ENCODE results near the gene ART4.

ART4 gene

GRCh38 chr12:14850929-14851663, 7.8 kb upstream of the ART4 start:
- DNase-seq: no peak

DNA sequence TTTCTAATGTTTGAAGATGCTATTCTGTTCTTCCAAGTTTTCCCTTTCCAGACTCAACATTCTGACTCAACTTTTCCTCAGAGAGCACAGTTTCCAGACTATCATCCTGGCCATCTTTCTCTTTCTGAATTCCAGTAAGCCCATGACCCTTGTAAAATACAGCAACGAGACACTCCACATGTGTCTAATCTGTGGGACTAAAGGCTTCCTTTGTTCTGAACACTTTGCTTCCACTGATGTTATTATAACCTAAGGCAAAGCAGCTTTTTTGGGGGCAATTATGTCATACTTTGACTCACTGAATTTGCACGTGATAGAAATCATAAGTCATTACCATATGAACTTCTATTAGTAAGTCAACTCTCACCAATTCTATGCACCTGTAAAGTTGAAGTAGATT, 6.3 kb upstream of the ART4 start:
- DNase-seq: no peak

GRCh38 chr12:14846876-14847580, 3.7 kb upstream of the ART4 start:
- no peak for DNase-seq

DNA sequence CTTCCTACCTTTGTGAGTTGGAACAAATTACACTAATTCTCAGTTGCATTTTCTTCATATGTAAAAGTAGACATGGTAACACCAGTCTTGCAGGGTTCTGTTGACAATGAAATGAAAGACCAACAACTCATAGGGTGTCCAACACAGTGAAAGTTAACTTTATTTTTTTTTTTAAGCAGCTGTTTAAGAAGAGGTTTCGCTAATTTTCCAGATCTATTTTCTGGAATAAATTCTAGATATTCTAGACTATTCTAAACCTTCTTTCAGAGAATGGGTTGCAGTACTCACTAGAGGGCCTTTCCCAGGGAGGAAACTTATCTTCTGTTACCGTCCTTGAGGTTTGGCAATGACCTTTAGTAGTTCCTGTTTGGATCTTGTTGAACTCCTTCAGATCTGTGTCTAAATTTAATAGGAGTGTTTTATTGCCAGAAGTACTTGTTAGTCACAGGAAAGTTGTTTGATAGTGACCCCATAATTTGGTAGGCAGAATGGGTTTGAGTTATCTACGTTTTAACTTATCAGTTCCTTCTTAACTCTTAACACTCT, 2.8 kb upstream of the ART4 start:
- DNase-seq: no peak

GRCh38 chr12:14845350-14845750, 2.0 kb upstream of the ART4 start:
- peak; percentile 17 for DNase-seq

GRCh38 chr12:14844401-14844800, 1.1 kb upstream of the ART4 start:
- no peak for DNase-seq

DNA sequence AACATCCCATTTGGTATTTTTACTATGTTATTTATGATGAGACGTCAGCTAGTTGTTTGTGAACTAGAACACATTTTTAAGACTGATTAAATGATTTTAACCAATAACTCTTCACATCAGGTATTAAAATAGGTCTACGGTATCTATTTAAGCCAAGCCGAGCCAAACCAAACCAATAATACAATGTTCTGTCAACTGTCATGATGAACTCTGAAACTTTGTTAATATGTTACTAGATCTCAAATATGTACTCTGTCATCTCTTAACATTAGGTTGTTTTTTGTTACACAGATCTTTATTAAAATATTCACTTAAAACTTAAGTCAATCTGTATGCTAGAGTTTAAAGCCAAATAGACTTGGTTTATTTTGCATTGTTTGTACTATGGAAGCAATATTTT, 1.0 kb downstream of the ART4 start:
- DNase-seq: no peak

DNA sequence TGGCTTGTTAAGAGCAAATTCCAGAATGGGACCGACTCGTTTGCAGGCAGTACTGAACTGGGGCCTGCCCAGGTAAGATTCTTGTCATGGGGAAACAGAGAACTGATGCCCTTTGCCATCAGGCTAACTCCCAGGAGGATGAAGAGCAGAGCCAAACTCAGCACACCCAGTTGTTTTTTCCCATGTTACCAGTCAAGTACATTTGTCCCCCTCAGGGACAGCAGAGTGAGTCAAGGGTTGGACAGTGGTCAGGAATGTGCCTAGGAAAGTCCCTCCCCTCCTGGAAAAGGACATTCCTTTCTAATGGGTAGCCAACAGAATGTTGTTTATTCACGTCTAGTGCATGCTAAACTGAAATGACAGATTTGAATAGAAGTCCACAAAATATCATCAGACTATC, 1.6 kb downstream of the ART4 start:
- no peak for DNase-seq

- DNase-seq: no peak
Measured at GRCh38 chr12:14840616-14841015, 2.7 kb downstream of the ART4 start.

- DNase-seq: no peak
Measured at GRCh38 chr12:14839262-14839661, 4.1 kb downstream of the ART4 start.

GRCh38 chr12:14836336-14837210, 6.8 kb downstream of the ART4 start:
- DNase-seq: no peak

DNA sequence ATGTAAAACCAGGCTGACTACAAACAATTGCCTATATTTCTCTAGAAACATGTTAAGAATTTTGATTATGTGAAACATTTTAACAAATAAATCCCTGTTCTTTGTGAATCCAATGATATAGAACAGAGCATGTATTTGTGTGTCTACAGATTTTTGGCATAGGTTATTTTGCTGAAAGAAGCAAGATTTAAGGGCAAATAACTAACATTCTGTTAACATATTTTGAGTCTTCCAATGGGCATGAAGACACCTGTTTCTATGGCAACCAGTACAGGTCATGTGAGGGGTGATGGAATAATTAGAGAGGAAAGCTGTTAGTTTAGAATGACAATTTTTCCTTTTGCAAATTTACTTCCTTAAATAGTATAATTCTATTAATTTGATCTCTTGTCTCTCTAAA, 8.8 kb downstream of the ART4 start:
- DNase-seq: no peak

DNA sequence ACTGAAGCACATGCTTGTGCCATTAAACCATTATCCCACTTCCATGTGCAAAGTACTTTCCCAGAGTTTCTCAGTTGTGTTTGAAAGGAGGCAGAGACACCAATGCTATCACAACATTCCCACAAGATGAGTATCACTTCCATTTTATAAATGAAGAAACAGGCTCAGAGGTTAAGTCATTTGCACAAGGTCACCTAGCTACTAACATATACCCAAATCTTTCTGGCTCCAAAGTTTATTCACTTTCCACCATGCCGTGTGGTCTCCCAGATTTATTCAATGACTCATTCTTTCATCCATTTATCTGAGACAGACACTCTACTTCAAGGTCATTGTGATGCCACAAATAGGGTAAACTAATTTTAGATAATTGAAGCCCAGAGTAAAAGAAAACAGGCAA, 9.4 kb downstream of the ART4 start:
- no peak for DNase-seq

DNA sequence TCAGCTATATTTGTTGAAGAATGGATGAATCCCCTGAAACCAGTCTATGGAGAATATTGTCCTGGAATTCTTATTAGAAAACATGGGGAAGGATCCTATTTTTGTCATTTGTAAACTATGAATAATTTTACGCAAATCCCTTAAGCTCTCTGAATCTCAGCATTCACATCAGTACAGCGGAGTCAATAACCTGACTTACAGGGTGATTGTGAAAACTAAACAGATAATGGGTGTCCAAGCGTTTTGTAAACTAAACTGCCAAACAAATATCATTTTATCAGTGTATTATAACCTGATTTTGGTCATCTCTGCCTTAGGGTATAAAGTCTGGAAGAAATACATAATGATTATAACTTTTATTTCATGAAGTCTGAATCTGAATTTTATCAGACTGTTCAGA, 10.0 kb downstream of the ART4 start:
- no peak for DNase-seq

DNA sequence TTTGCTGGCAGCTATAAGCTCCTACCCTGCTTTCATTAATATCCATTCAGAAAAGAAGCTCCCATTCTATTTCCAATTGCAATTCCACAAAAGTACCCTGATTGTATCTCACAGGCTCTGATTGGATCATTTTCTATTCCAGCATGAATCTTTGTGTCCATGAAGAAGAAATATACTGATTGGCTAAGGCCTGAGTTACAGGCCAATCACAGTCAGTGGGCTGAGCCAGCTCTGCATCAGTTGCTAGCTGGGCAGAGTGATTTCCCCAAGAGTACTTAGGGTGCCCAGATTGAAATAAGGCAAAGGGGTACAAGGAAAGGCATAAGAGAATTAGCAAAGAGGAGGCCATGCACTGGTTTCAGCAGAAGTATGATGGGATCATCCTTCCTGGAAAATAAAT, 14.4 kb downstream of the ART4 start:
- no peak for DNase-seq

GRCh38 chr12:14827043-14827442, 16.3 kb downstream of the ART4 start:
- no peak for DNase-seq

DNA sequence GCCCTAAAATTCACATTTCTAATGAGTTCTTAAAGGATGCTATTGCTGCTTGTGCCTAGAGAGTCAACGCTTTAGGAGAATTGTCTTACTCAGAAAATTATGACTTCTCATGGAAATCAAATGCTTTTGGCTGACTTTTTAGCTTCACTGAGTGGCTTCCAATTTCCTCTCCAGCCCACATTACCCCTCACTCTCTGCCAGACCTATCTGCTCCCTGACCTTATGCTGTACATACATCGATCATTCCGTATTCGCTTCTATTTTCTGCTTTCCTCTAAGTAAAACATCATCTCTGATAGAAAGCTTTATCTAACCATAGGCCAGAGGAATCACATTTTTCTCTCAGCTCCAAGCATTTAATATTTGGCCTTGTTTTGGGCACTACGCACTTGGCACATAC, 16.8 kb downstream of the ART4 start:
- DNase-seq: no peak

DNA sequence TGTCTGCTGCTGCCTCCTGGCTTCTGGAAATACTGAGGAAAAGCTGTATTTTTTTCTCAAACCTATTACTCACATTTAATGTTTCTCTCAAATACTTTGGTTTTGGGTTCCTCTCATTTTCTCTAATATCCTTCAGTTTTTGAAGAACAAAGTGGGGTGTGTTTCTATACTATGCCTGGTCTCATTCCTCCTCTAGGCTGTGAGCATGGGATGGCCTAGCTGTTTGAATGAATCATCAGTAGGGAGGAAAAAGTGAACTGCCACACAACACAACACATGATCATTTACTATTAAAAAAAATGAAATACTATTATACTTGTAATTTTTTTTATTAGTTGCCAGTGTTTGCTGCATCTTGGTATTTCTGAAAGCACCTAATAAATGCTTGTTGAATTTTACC, 18.1 kb downstream of the ART4 start:
- no peak for DNase-seq

- DNase-seq: no peak
Measured at GRCh38 chr12:14824012-14824634, 19.2 kb downstream of the ART4 start.

DNA sequence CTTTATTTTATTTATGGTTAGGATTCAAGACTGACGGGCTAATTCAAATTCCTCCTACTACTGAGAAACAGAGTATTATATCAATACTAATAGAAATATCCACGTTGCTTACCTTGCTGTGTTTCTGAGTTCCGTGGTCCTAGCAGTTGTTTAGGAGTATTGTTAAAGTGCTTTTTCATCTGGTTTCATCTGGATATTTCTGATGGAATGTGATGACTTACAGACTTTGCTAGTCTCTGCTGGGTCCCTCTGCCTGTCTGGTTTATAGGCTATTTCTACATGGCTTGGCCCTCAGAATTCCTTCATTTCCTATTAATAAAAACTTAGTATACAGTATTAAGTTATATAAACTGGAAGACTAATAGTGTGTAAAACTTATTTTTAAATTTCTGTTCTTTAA, 29.3 kb downstream of the ART4 start, which contains the start of gene SMCO3:
SMCO3 (minus strand) TSS at position 169 of the 400 bp plus-strand sequence. CDS start 7,502 bp downstream, outside the sequence.
- no peak for DNase-seq

GRCh38 chr12:14811486-14811885, 31.8 kb downstream of the ART4 start:
- DNase-seq: no peak

GRCh38 chr12:14810953-14811483, 32.3 kb downstream of the ART4 start:
- DNase-seq: peak; percentile 5

Data from NCI-H526 treated with DMSO at 0.1 percent for 48 hours (cell line).